GM10248 (cell line): Measurements from ENCODE around the gene APMAP.
"Not testable (repeated sequence)": the region's sequence is repeated elsewhere in the genome, so short reads cannot be mapped to it uniquely, and the experiment has no call there.

Experiments
- CTCF ChIA-PET: fragments of 300-600 bp; sonication (Branson Sonifier 250); formaldehyde crosslinking; extraction: SDS; loops from one replicate; lab custom pipeline; 2021; ENCODE audit warnings: antibody characterized with exemption; lab: Yijun Ruan, JAX
- POLR2A ChIA-PET: fragments of 350-650 bp; sonication (Branson Sonifier 250); formaldehyde crosslinking; extraction: SDS; loops from one replicate; lab custom pipeline; 2020; ENCODE audit warnings: antibody characterized with exemption; lab: Yijun Ruan, JAX
- DNase-seq: peaks from one replicate; pipeline ENCODE4 v3.0.0; 2012; ENCODE audit errors: extremely low spot score
- CTCF ChIP-seq: IDR thresholded peaks from 2 replicates; pipeline ENCODE4 v1.5.1; 2012; ENCODE audit warnings: mild to moderate bottlenecking, low read depth; ENCODE audit errors: extremely low read depth, missing control alignments, control extremely low read depth

Gene APMAP

DNA sequence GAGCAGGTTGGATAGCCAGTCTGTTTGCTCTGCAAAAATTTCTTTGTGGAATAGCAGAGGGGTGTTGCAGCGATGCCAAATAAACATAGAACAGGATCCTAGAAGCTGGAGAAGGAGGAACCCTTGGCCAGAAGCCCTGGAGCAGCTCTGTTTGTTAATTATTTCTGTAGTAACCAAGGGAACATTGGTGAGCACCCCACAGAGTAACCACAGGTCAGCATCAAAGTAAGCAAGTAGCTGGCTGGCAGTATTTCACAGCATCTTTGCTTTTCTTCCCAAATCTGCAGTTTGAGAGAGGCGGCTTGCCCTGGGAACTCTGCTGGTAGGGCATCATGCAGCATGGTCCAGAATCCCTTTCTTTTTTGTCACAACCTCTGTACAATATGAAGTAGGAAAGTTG, 12.7 kb upstream of the APMAP start:
- TF ChIP-seq CTCF = no peak
- no peak for DNase-seq
- ChIA-PET CTCF (interaction anchor here (1.2 to 4.3 kb wide), 3 partner anchors 10 to 60 kb away, joined by 5 to 23 read pairs (median 12); no protein-coding TSS in a partner anchor), POLR2A (no interaction called here)

GRCh38 chr20:25003002-25003401, 10.5 kb upstream of the APMAP start:
- ChIA-PET POLR2A (no interaction called here), CTCF (no interaction called here)
- DNase-seq = no peak
- no peak for TF ChIP-seq CTCF

GRCh38 chr20:25001323-25001722, 8.8 kb upstream of the APMAP start:
- CTCF ChIA-PET, DNase-seq, POLR2A ChIA-PET: not testable (repeated sequence)

DNA sequence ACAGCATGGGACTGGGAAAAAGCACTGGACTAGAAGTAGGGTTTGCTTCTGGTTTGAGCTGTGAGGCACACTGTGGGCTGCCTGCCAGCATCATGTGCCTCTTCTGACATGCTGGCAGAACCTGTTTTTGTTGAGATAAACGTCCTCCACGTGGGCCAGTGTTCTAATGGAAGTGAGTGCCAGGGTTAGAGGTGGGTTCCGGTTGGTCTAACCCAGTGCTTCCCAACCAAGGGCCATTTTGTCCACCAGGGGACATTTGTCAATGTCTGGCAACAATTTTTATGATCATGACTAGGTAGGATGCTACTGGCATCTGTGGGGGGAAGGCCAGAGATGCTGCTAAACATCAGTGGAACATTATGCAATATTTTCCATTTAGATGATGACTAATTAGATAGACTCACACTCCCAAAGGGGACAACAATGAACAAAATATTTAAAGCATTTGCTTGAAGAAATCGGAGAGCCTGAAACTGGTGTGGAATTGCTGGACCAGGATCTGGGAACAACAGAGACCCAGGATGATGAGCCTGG, 7.8 kb upstream of the APMAP start:
- ChIA-PET CTCF (interaction anchor here (0.9 to 9.4 kb wide), 7 partner anchors 9 to 178 kb away, joined by 3 to 201 read pairs (median 3); partner anchors contain the start of gene ACSS1), POLR2A (no interaction called here)
- TF ChIP-seq CTCF = no peak
- DNase-seq = no peak

GRCh38 chr20:24999568-24999967, 7.0 kb upstream of the APMAP start:
- DNase-seq = no peak
- TF ChIP-seq CTCF = no peak
- CTCF ChIA-PET = interaction anchor here (0.9 to 9.4 kb wide), 7 partner anchors 10 to 179 kb away, joined by 3 to 201 read pairs (median 3); partner anchors contain the start of gene ACSS1
- POLR2A ChIA-PET = no interaction called here

DNA sequence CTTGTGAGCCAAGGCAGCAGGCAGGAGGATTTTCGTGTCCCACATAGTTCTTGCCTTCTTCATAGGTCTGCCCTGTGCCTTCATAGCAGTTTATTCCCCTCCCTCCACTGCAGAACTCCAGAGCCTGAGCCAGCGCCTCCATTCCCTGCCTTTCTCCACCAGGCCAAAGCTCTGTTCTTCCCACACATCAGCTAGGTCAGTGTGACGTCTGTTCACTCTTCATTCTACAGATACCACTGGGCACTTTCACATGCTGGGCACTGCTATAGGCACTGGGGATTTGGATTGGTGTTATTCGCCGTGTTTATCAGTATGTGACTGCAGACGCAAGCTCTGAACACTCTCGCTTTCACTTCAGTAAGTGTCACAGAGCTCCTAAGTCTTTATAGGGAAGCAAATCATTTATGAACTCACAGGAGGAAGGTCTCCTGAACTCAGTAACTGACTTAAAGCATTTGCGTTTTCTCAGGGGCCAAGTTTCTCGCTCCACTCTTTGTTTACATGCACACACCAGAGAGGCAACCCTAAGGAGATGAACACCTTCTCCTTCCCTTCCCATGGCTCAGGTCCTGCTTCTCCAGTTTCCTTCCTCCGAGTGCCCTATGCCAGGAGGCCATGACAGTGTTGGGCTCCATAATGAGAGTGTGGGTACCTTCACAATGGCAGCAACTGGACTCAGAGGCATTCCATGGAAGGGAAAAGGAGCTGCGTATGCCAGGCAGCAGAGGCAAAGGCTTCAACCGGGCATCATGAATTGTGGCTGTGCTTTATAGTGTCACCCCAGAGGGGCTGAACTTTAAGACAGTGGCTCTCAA, 6.3 kb upstream of the APMAP start:
- ChIA-PET POLR2A (no interaction called here), CTCF (interaction anchor here (1.1 to 9.4 kb wide), 6 partner anchors 10 to 63 kb away, joined by 3 to 201 read pairs (median 4); partner anchors contain the start of gene ACSS1)
- no peak for TF ChIP-seq CTCF
- DNase-seq = no peak

DNA sequence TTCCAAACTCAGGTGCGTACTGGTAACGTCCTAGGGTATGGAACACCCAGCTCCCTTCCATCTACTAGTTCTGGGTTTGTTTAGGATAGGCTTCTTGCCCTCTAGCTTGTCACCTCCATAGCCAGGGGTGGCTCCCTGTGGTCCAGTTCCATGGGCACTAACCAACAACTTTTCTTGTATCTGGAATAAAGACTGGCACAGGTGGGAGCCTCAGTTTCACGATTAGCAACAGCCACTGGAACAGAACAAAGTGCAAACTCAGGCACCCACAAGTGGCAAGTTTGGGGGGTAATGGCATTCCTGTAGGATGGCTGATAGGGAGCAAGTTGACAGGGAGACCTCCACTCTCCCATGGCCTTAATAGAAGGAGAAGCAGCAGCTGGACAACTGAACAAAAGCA, 5.6 kb upstream of the APMAP start:
- no peak for DNase-seq
- POLR2A ChIA-PET = no interaction called here
- CTCF ChIA-PET = interaction anchor here (1.5 to 9.4 kb wide), 3 partner anchors 11 to 64 kb away, joined by 4 to 201 read pairs (median 11); partner anchors contain the start of gene ACSS1
- no peak for TF ChIP-seq CTCF
